ENCODE measurements around the gene SLFNL1.

SLFNL1 gene

GRCh38 chr1:41032147-41032546 is 10.6 kb upstream of the SLFNL1 start:
- no peaks in the 10 kb centered on the region for H3K4me1 ChIP-seq (ENCODE audit: insufficient read depth, low read length, poor library complexity, severe bottlenecking)
- no peaks in the 10 kb centered on the region for H3K79me2 ChIP-seq (ENCODE audit: insufficient read depth, low read length)
- no peak overlapping the region for H2AFZ ChIP-seq (ENCODE audit: low read length)
- no peaks in the 10 kb centered on the region for H3K9me2 ChIP-seq (replicated peaks; ENCODE audit: low read depth, low read length)
- no peaks in the 10 kb centered on the region for H4K20me1 ChIP-seq (ENCODE audit: insufficient read depth, low read length, poor library complexity, severe bottlenecking)
- H3K4me3 ChIP-seq (ENCODE audit: low read length, poor library complexity, severe bottlenecking): no peak overlapping the region
- H3K9ac ChIP-seq (ENCODE audit: low read depth, low read length, poor library complexity, severe bottlenecking): no peak overlapping the region
- H3F3A ChIP-seq (ENCODE audit: low read depth): no peaks in the 10 kb centered on the region
- H3K4me2 ChIP-seq (ENCODE audit: low read depth, low read length, poor library complexity, severe bottlenecking): no peak overlapping the region
- no peaks in the 10 kb centered on the region for H3K9me3 ChIP-seq (ENCODE audit: insufficient read depth, low read depth, low read length)
- no peaks in the 10 kb centered on the region for H3K27me3 ChIP-seq (ENCODE audit: insufficient read depth, low read length, poor library complexity, severe bottlenecking)
- peaks cover 85% of the 10 kb centered on the region for H3K36me3 ChIP-seq (ENCODE audit: insufficient read depth, low read length)
- no peak for TF ChIP-seq CTCF (conservative IDR thresholded peaks at IDR 0.05; ENCODE audit: low read length)
- TF ChIP-seq EZH2phosphoT487 (IDR thresholded peaks at IDR 0.05; ENCODE audit: borderline replicate concordance): no peak

- no peaks in the 10 kb centered on the region for H3K9me3 ChIP-seq (ENCODE audit: insufficient read depth, low read depth, low read length)
- H3K36me3 ChIP-seq (ENCODE audit: insufficient read depth, low read length): peaks cover 84% of the 10 kb centered on the region
- H3K4me2 ChIP-seq (ENCODE audit: low read depth, low read length, poor library complexity, severe bottlenecking): no peak overlapping the region
- no peaks in the 10 kb centered on the region for H3K4me1 ChIP-seq (ENCODE audit: insufficient read depth, low read length, poor library complexity, severe bottlenecking)
- no peaks in the 10 kb centered on the region for H3K79me2 ChIP-seq (ENCODE audit: insufficient read depth, low read length)
- H4K20me1 ChIP-seq (ENCODE audit: insufficient read depth, low read length, poor library complexity, severe bottlenecking): no peaks in the 10 kb centered on the region
- TF ChIP-seq EZH2phosphoT487 (IDR thresholded peaks at IDR 0.05; ENCODE audit: borderline replicate concordance) (no peak), CTCF (conservative IDR thresholded peaks at IDR 0.05; ENCODE audit: low read length) (no peak)
- H2AFZ ChIP-seq (ENCODE audit: low read length): no peak overlapping the region
- H3K9me2 ChIP-seq (replicated peaks; ENCODE audit: low read depth, low read length): no peaks in the 10 kb centered on the region
- no peak overlapping the region for H3K9ac ChIP-seq (ENCODE audit: low read depth, low read length, poor library complexity, severe bottlenecking)
- H3F3A ChIP-seq (ENCODE audit: low read depth): no peaks in the 10 kb centered on the region
- no peaks in the 10 kb centered on the region for H3K27me3 ChIP-seq (ENCODE audit: insufficient read depth, low read length, poor library complexity, severe bottlenecking)
- H3K4me3 ChIP-seq (ENCODE audit: low read length, poor library complexity, severe bottlenecking): no peak overlapping the region
Measured at GRCh38 chr1:41030872-41031616, 9.5 kb upstream of the SLFNL1 start.

GRCh38 chr1:41028034-41028642 is 6.6 kb upstream of the SLFNL1 start:
- no peak for TF ChIP-seq EZH2phosphoT487 (IDR thresholded peaks at IDR 0.05; ENCODE audit: borderline replicate concordance)
- no peak for TF ChIP-seq CTCF (conservative IDR thresholded peaks at IDR 0.05; ENCODE audit: low read length)
- Histone ChIP-seq H4K20me1 (ENCODE audit: insufficient read depth, low read length, poor library complexity, severe bottlenecking) (no peaks in the 10 kb centered on the region), H3K9me2 (replicated peaks; ENCODE audit: low read depth, low read length) (no peaks in the 10 kb centered on the region), H3K4me1 (ENCODE audit: insufficient read depth, low read length, poor library complexity, severe bottlenecking) (no peaks in the 10 kb centered on the region), H3K4me2 (ENCODE audit: low read depth, low read length, poor library complexity, severe bottlenecking) (no peak overlapping the region), H3K27me3 (ENCODE audit: insufficient read depth, low read length, poor library complexity, severe bottlenecking) (no peaks in the 10 kb centered on the region), H2AFZ (ENCODE audit: low read length) (no peak overlapping the region), H3K79me2 (ENCODE audit: insufficient read depth, low read length) (no peaks in the 10 kb centered on the region), H3K4me3 (ENCODE audit: low read length, poor library complexity, severe bottlenecking) (no peak overlapping the region), H3K9me3 (ENCODE audit: insufficient read depth, low read depth, low read length) (no peaks in the 10 kb centered on the region), H3K9ac (ENCODE audit: low read depth, low read length, poor library complexity, severe bottlenecking) (no peak overlapping the region), H3F3A (ENCODE audit: low read depth) (no peaks in the 10 kb centered on the region), H3K36me3 (ENCODE audit: insufficient read depth, low read length) (peaks cover 64% of the 10 kb centered on the region)
